HG03469 (cell line): ENCODE measurements around the gene NXT1.
A peak's percentile ranks its signal among the peaks of the same experiment; 100 is the strongest.

Experiments
- ATAC-seq: cut with Tn5 transposase; IDR thresholded peaks from one replicate; pipeline ENCODE4 v1.9.1; 2021; ENCODE audit warnings: mild to moderate bottlenecking, moderate library complexity, moderate number of reproducible peaks; ENCODE audit not compliant: unreplicated experiment

NXT1 gene

GRCh38 chr20:23358923-23359593, 8.5 kb downstream of the NXT1 start:
- ATAC-seq, result no peak

- ATAC-seq, result no peak
Observed at GRCh38 chr20:23360531-23360930, 9.9 kb downstream of the NXT1 start.

- no peak for ATAC-seq
Observed at GRCh38 chr20:23361119-23361475, 10.5 kb downstream of the NXT1 start.

- peak; percentile 37 for ATAC-seq
Observed at GRCh38 chr20:23361476-23362391, 11.1 kb downstream of the NXT1 start, which contains the start of gene GZF1. Gene GZF1, plus strand, starts transcription at chr20:23362182. Its CDS starts 2,202 bp downstream, at chr20:23364384.

- no peak for ATAC-seq
Observed at GRCh38 chr20:23362392-23363256, 12.0 kb downstream of the NXT1 start.

GRCh38 chr20:23363257-23363649, 12.7 kb downstream of the NXT1 start:
- ATAC-seq, result no peak

GRCh38 chr20:23365390-23366165, 15.0 kb downstream of the NXT1 start:
- ATAC-seq, result no peak

- peak; percentile 20 for ATAC-seq
Observed at GRCh38 chr20:23366384-23366783, 15.8 kb downstream of the NXT1 start.

- ATAC-seq, result no peak
Observed at GRCh38 chr20:23367770-23368169, 17.2 kb downstream of the NXT1 start.

- no peak for ATAC-seq
Observed at GRCh38 chr20:23368316-23369071, 17.9 kb downstream of the NXT1 start.

GRCh38 chr20:23369072-23369823, 18.7 kb downstream of the NXT1 start:
- ATAC-seq, result no peak

GRCh38 chr20:23370274-23370673, 19.7 kb downstream of the NXT1 start:
- ATAC-seq, result no peak

- no peak for ATAC-seq
Observed at GRCh38 chr20:23370873-23371272, 20.3 kb downstream of the NXT1 start.

GRCh38 chr20:23371496-23371895, 20.9 kb downstream of the NXT1 start:
- ATAC-seq, result no peak

GRCh38 chr20:23374441-23374840, 23.9 kb downstream of the NXT1 start:
- no peak for ATAC-seq

GRCh38 chr20:23375827-23376226, 25.2 kb downstream of the NXT1 start:
- ATAC-seq, result no peak

- no peak for ATAC-seq
Observed at GRCh38 chr20:23379772-23380171, 29.2 kb downstream of the NXT1 start.

- ATAC-seq, result no peak
Observed at GRCh38 chr20:23381876-23382275, 31.3 kb downstream of the NXT1 start.
